Hepatocyte (in vitro differentiated cells): Measurements from ENCODE around the gene ZFP62.

Experiments
- EZH2 ChIP-seq: fragments of 200-600 bp; sonication (generic); IDR thresholded peaks from 2 replicates; pipeline ENCODE4 v1.6.1; 2016; ENCODE audit warnings: antibody characterized with exemption, mild to moderate bottlenecking, borderline replicate concordance
- EZH2phosphoT487 ChIP-seq: fragments of 200-600 bp; sonication (generic); IDR thresholded peaks from one replicate; pipeline ENCODE4 v1.6.1; 2018; ENCODE audit warnings: antibody characterized with exemption, mild to moderate bottlenecking, low read depth, moderate library complexity; ENCODE audit not compliant: unreplicated experiment, severe bottlenecking
- TF ChIP-seq, protein P1 (sequence below): fragments of 200-600 bp; sonication (generic); IDR thresholded peaks from 2 replicates; pipeline ENCODE4 v1.5.1; 2016; ENCODE audit warnings: antibody characterized with exemption, mild to moderate bottlenecking; ENCODE audit not compliant: poor library complexity

DNA sequence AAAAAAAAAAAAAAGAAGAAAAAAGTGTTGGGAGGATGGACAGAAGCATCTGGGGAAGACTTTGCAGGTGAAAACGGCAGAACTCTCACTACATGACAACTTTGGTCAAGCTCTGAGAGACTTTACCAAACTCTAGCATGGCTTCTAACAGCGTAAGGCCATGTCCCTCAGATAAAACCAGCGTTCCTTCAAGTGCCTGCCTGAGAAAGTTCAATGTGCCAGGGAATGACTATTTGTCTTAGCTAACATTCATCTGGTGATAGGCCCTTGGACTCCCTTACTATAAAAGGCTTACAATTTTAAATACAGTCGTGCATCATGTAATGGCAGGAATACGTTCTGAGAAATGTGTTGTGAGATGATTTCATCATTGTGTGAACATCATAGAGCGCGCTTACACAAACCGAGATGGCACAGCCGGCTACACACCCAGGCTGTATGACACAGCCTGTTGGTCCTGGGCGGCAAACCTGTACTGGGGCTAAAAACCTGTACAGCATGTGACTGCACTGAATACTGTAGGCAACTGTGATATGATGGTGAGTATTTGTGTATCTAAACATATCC lies 14.9 kb upstream of the ZFP62 start:
- TF ChIP-seq, protein P1, sequence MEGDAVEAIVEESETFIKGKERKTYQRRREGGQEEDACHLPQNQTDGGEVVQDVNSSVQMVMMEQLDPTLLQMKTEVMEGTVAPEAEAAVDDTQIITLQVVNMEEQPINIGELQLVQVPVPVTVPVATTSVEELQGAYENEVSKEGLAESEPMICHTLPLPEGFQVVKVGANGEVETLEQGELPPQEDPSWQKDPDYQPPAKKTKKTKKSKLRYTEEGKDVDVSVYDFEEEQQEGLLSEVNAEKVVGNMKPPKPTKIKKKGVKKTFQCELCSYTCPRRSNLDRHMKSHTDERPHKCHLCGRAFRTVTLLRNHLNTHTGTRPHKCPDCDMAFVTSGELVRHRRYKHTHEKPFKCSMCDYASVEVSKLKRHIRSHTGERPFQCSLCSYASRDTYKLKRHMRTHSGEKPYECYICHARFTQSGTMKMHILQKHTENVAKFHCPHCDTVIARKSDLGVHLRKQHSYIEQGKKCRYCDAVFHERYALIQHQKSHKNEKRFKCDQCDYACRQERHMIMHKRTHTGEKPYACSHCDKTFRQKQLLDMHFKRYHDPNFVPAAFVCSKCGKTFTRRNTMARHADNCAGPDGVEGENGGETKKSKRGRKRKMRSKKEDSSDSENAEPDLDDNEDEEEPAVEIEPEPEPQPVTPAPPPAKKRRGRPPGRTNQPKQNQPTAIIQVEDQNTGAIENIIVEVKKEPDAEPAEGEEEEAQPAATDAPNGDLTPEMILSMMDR, result no peak
- no peak for TF ChIP-seq EZH2
- no peak for TF ChIP-seq EZH2phosphoT487
